ENCODE measurements around the gene PREX1. TPM values are rescaled to one million over a fixed set of nuclear protein-coding genes. Genes with fewer than 3 reads are reported as not detected.
"Not testable (repeated sequence)": the region's sequence is repeated elsewhere in the genome, so short reads cannot be mapped to it uniquely, and the experiment has no call there.

The PREX1 gene
- polyA plus RNA-seq, 3 donors = 12.2 to 16.7 (median 14.1) TPM

DNA sequence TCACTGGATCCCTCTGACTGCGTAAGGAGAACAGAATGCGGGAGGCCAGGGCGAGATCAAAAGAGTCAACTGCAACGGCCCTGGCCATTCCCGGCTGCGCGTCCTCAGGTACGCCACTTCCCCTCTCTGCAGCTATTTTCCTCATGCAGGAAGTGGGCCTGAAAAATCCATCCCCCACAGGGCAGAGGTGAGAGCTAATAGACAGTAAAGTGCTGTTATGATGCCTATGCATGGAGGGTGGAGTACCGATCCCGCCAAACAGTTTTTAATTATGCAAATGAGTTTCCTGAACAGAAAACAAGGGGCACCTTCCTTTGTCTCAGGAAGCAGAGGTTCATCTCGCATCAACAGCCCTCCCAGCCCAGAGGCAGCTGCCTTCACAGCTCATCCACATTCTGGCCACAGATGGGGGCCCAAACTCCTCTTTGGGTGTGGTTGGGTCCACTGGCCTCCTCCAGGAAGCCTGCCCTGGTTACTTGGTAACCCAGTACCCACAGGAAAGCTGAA is 9.3 kb downstream of the PREX1 start:
- no peak for DNase-seq (ENCODE audit: extremely low read depth in 1 of 11, low read depth in 9 of 11, low spot score in 4 of 11)

DNA sequence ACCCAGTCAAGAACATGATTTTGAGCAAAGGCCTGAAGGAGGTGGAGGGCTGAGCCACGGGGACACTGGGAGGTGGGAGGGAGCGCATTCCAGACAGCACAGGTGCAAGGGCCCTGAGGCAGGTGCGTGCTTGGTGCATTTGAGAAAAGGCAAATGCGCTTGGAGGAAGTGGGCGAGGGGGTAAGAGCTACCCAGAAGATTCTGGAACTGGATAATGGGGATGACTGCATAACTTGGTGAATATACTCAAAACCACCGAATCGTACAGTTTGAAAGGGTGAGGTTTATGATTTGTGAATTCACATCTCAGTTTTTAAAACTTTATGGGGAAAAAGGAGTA is 9.8 kb downstream of the PREX1 start:
- DNase-seq (ENCODE audit: extremely low read depth in 1 of 11, low read depth in 9 of 11, low spot score in 4 of 11) = no peak

DNA sequence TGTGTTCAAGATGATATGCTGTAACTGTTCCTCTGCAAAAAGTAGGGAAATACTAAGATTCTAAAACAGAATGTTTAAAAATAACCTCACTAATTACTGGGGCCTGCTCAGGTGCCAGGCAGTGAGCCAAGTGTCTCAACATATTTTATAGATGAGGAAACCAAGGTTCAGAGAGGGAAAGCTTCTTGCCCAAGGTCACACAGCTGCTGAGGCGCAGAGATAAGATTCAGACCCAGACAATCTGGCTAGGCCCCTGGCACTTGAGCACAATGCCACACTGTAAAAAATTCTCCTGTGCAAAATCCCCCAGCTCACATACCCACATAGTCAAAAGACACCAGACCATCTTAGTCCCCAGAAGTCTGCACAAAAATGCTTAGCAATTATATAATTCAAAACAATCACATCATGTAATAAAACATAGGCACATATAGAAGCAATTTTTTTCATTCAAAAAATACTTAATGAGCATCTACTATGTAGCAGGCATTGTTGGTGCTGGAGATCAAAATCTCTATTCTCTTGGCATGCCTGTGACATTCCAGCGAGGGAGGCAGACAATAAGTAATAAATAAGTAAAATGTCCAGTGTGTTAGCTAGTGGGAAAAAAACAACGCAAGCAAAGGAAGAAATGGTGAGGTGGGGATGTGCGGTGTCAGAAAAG is 10.3 kb downstream of the PREX1 start:
- DNase-seq (ENCODE audit: extremely low read depth in 1 of 11, low read depth in 9 of 11, low spot score in 4 of 11) = no peak

GRCh38 chr20:48816282-48817205 is 11.3 kb downstream of the PREX1 start:
- no peak for DNase-seq (ENCODE audit: extremely low read depth in 1 of 11, low read depth in 9 of 11, low spot score in 4 of 11)

DNA sequence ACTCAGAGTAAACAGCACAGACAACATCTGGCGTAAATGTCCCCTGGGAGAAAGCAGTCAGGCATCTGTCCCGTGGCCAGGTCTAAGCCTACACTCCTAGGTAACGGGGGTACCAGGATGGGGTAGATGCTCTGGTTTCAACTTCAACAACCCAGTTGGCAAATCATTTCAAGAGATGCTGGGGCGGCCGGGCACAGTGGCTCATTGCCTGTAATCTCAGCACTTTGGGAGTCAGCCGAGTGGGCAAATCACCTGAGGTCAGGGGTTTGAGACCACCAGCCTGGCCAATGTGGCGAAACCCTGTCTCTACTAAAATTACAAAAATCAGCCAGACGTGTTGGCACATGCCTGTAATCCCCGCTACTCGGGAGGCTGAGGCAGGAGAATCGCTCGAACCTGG is 12.3 kb downstream of the PREX1 start:
- no peak for DNase-seq (ENCODE audit: extremely low read depth in 1 of 11, low read depth in 9 of 11, low spot score in 4 of 11)

GRCh38 chr20:48814633-48815032 is 13.2 kb downstream of the PREX1 start:
- DNase-seq (ENCODE audit: extremely low read depth in 1 of 11, low read depth in 9 of 11, low spot score in 4 of 11) = no peak

- DNase-seq (ENCODE audit: extremely low read depth in 1 of 11, low read depth in 9 of 11, low spot score in 4 of 11) = no peak
These were observed 13.8 kb downstream of the PREX1 start for GRCh38 chr20:48813930-48814546.

DNA sequence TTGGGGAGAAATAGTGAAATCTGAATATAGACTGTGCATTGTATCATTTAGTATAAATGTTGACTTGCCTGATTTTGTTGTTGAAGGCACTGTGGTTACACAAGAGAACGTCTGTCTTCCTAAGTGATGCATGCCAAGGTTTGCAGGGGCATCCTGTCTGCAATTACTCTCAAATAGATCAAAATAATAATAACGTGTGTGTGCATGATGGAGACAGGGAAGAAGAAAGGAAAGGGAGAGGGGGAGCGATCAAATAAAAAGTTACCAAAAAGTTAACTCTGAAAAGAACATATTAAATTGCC is 14.4 kb downstream of the PREX1 start:
- DNase-seq (ENCODE audit: extremely low read depth in 1 of 11, low read depth in 9 of 11, low spot score in 4 of 11) = no peak

- DNase-seq (ENCODE audit: extremely low read depth in 1 of 11, low read depth in 9 of 11, low spot score in 4 of 11) = no peak
These were observed 15.0 kb downstream of the PREX1 start for GRCh38 chr20:48812600-48813445.

- DNase-seq (ENCODE audit: extremely low read depth in 1 of 11, low read depth in 9 of 11, low spot score in 4 of 11) = not testable (repeated sequence)
These were observed 15.7 kb downstream of the PREX1 start for GRCh38 chr20:48812114-48812513.

GRCh38 chr20:48809673-48810072 is 18.1 kb downstream of the PREX1 start:
- DNase-seq (ENCODE audit: extremely low read depth in 1 of 11, low read depth in 9 of 11, low spot score in 4 of 11) = no peak

DNA sequence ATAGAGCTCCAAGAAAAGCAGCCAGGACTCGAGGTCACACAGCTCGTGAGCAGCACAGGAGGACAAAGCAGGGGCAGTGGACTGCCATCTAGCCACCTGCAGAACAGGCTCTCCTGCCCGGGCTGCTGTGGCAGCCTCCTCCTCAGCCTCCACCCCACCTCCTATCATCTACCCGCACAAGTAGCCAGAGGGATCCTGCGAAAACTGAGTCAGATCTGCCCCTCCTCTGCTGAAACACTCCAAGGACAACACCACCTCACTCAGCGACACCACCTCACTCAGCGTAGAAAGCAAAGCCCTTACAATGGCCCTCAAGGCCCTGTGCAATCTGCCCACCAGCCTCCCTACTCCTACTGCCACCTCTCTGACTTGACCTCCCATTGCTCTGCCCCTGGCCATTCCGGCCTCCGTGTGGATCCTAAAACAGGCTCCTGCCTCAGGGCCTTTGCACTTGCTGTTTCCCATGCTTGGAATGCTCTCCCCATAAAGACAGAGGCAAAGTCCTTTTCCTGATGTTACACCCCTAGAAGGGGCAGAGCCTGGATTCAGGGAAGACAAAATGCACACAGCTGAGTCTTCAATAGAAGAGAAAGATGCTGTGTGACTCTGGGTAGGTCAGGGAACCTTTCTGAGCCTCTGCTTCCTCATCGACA is 19.3 kb downstream of the PREX1 start:
- DNase-seq (ENCODE audit: extremely low read depth in 1 of 11, low read depth in 9 of 11, low spot score in 4 of 11) = no peak

- DNase-seq (ENCODE audit: extremely low read depth in 1 of 11, low read depth in 9 of 11, low spot score in 4 of 11) = no peak
These were observed 20.0 kb downstream of the PREX1 start for GRCh38 chr20:48807586-48808381.

DNA sequence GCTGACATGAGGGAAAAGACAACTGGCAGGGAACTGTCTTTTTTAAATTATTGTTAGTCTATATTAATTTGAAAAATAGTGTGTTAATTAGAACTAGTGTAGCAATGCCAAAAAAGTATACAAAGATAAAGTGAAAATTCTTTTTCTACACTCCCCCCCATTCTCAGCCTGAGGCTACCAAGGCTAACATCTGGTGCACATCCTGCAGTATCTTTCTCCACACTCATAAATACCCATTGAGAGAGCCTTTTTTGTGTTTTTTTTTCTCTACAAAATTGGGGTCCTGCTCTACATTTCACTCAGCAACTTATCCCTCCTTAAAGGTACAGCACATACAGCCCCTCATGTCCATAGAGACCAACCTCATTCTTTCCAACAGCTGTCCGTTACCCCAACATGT is 20.7 kb downstream of the PREX1 start:
- no peak for DNase-seq (ENCODE audit: extremely low read depth in 1 of 11, low read depth in 9 of 11, low spot score in 4 of 11)

- DNase-seq (ENCODE audit: extremely low read depth in 1 of 11, low read depth in 9 of 11, low spot score in 4 of 11) = no peak
These were observed 22.1 kb downstream of the PREX1 start for GRCh38 chr20:48805716-48806115.

- no peak for DNase-seq (ENCODE audit: extremely low read depth in 1 of 11, low read depth in 9 of 11, low spot score in 4 of 11)
These were observed 22.5 kb downstream of the PREX1 start for GRCh38 chr20:48805286-48805685.

GRCh38 chr20:48804300-48804980 is 23.4 kb downstream of the PREX1 start:
- no peak for DNase-seq (ENCODE audit: extremely low read depth in 1 of 11, low read depth in 9 of 11, low spot score in 4 of 11)
